ENCODE results near the gene WWOX. TPM values are rescaled to one million over a fixed set of nuclear protein-coding genes. Genes with fewer than 3 reads are reported as not detected.

WWOX gene
- total and polyA plus RNA-seq, 2 of the 13 experiments (the other 11 are each of a cell fraction or from before 2014, with no cell fraction given): 9.1 to 37.4 TPM

DNA sequence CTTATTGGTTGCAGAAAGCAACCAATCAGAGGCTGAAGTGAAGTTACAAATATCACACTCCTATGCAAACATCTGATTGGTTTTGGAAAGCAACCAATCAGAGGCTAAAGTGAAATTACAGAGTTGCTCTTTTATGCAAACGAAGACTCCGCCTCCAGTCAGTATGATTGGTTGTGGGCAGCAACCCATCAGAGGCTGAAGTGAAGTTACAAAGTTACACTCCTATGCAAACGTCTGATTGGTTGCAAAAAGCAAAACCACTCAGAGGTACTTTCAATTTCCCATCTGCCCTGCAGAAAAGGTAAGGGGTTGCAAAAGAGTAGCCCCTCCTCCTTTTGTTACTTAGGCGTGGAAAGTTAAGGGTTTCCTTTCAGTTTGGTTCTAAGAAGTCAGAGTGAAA lies 803.8 kb downstream of the WWOX start:
- in situ Hi-C loops (cut with HindIII; ENCODE audit: extremely low pct_ligation_motif_present, low pct_unique_long_range_greater_than_20kb) (no loop called here), intact Hi-C loops (cut with micrococcal nuclease; ENCODE audit: unreplicated experiment) (no loop called here)
- 50% methylated on average over 3 of the region's 4 CpGs for WGBS (ENCODE audit: low lambda C conversion rate)
- Histone ChIP-seq H2AFZ (ENCODE audit: low read length) (no peak overlapping the region), H3K9ac (ENCODE audit: insufficient read depth, low read depth, low read length) (no peak overlapping the region), H3K79me2 (ENCODE audit: insufficient read depth, low read length) (no peaks in the 10 kb centered on the region), H3K27ac (ENCODE audit: extremely low read length, insufficient read depth, low read length) (no peak overlapping the region), H3K36me3 (replicated peaks in 1 of 2; ENCODE audit: control insufficient read depth in 1 of 2, insufficient read depth in 2 of 2, low read length in 2 of 2) (no peaks in the 10 kb centered on the region), H3K27me3 (ENCODE audit: control insufficient read depth in 1 of 2, insufficient read depth in 2 of 2, low read length in 2 of 2) (no peaks in the 10 kb centered on the region), H3K4me1 (ENCODE audit: insufficient read depth, low read length) (no peaks in the 10 kb centered on the region), H3K4me3 (replicated peaks in 1 of 3; ENCODE audit: insufficient read depth in 1 of 3, low read depth in 2 of 3, low read length in 3 of 3) (no peak overlapping the region), H3K9me3 (ENCODE audit: low read length) (no peaks in the 10 kb centered on the region), H4K20me1 (ENCODE audit: insufficient read depth, low read length) (no peaks in the 10 kb centered on the region), H3K4me2 (ENCODE audit: low read depth, low read length) (no peak overlapping the region)
- CTCF ChIA-PET (ENCODE audit: low intra/inter-chr PET ratio, low total read pairs): no interaction called here
- POLR2A ChIA-PET: no interaction called here
- ATAC-seq (no peak), FAIRE-seq (no peak), DNase-seq (ENCODE audit: low spot score) (no peak)
- BruUV-seq (replicated peaks): no TSS peak
- TF ChIP-seq ISX (CRISPR knock-in tag; conservative IDR thresholded peaks at IDR 0.05) (no peak), KLF6 (CRISPR knock-in tag; IDR thresholded peaks at IDR 0.05) (no peak), ZNF318 (CRISPR knock-in tag; IDR thresholded peaks at IDR 0.05) (no peak), SP2 (CRISPR knock-in tag; IDR thresholded peaks at IDR 0.05) (no peak), HNRNPH1 (optimal IDR thresholded peaks at IDR 0.05; ENCODE audit: low read depth, low read length) (no peak), ZNF430 (CRISPR knock-in tag; IDR thresholded peaks at IDR 0.05) (no peak)
- TF ChIP-seq, protein P1, sequence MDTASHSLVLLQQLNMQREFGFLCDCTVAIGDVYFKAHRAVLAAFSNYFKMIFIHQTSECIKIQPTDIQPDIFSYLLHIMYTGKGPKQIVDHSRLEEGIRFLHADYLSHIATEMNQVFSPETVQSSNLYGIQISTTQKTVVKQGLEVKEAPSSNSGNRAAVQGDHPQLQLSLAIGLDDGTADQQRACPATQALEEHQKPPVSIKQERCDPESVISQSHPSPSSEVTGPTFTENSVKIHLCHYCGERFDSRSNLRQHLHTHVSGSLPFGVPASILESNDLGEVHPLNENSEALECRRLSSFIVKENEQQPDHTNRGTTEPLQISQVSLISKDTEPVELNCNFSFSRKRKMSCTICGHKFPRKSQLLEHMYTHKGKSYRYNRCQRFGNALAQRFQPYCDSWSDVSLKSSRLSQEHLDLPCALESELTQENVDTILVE (CRISPR knock-in tag; IDR thresholded peaks at IDR 0.05): no peak
- TF ChIP-seq, protein P2, sequence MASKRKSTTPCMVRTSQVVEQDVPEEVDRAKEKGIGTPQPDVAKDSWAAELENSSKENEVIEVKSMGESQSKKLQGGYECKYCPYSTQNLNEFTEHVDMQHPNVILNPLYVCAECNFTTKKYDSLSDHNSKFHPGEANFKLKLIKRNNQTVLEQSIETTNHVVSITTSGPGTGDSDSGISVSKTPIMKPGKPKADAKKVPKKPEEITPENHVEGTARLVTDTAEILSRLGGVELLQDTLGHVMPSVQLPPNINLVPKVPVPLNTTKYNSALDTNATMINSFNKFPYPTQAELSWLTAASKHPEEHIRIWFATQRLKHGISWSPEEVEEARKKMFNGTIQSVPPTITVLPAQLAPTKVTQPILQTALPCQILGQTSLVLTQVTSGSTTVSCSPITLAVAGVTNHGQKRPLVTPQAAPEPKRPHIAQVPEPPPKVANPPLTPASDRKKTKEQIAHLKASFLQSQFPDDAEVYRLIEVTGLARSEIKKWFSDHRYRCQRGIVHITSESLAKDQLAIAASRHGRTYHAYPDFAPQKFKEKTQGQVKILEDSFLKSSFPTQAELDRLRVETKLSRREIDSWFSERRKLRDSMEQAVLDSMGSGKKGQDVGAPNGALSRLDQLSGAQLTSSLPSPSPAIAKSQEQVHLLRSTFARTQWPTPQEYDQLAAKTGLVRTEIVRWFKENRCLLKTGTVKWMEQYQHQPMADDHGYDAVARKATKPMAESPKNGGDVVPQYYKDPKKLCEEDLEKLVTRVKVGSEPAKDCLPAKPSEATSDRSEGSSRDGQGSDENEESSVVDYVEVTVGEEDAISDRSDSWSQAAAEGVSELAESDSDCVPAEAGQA (IDR thresholded peaks at IDR 0.05; ENCODE audit: low read depth): no peak
- TF ChIP-seq, protein P2 (CRISPR knock-in tag; IDR thresholded peaks at IDR 0.05; ENCODE audit: borderline replicate concordance): no peak
